OCI-LY1 (cell line): ENCODE data around the gene FSTL5.

ENCODE experiments used
- H2AFZ ChIP-seq: fragments of 200-600 bp; sonication (generic), shearing (Covaris generic); 2 replicates; pipeline ENCODE4 v1.6.0; 2014; ENCODE audit warnings: antibody characterized with exemption, mild to moderate bottlenecking, low read length
- H3F3A ChIP-seq: fragments of 200-600 bp; sonication (generic), shearing (Covaris generic); 2 replicates; pipeline ENCODE4 v1.6.0; 2014; ENCODE audit warnings: mild to moderate bottlenecking, antibody characterized with exemption, low read length, moderate library complexity; ENCODE audit not compliant: insufficient read depth
- H3K27ac ChIP-seq: fragments of 200-600 bp; sonication (generic); 2 replicates; pipeline ENCODE4 v1.5.1; 2014; ENCODE audit warnings: low read length, mixed run types, mild to moderate bottlenecking, low read depth; ENCODE audit not compliant: poor library complexity, severe bottlenecking
- H3K27me3 ChIP-seq: fragments of 200-600 bp; sonication (generic); 2 replicates; pipeline ENCODE4 v1.6.0; 2014; ENCODE audit warnings: antibody characterized with exemption, mild to moderate bottlenecking, low read length, moderate library complexity; ENCODE audit not compliant: insufficient read depth
- H3K36me3 ChIP-seq: fragments of 200-600 bp; sonication (generic); 2 replicates; pipeline ENCODE4 v1.6.1; 2014; ENCODE audit warnings: mild to moderate bottlenecking, antibody characterized with exemption, low read length, moderate library complexity, mixed read lengths; ENCODE audit not compliant: insufficient read depth
- H3K4me1 ChIP-seq: fragments of 200-600 bp; sonication (generic); 2 replicates; pipeline ENCODE4 v1.5.1; 2014; ENCODE audit warnings: mild to moderate bottlenecking, low read length, moderate library complexity; ENCODE audit not compliant: insufficient read depth, severe bottlenecking
- H3K4me2 ChIP-seq: fragments of 200-600 bp; sonication (generic), shearing (Covaris generic); 2 replicates; pipeline ENCODE4 v1.6.1; 2014; ENCODE audit warnings: low read length
- H3K4me3 ChIP-seq: fragments of 200-600 bp; sonication (generic); 2 replicates; pipeline ENCODE4 v1.5.1; 2014; ENCODE audit warnings: low read length, low read depth, mild to moderate bottlenecking, mixed read lengths; ENCODE audit not compliant: poor library complexity, severe bottlenecking
- H3K79me2 ChIP-seq: fragments of 200-600 bp; shearing (Covaris generic); 2 replicates; pipeline ENCODE4 v1.6.1; 2016; ENCODE audit warnings: mixed run types, low read length, mixed read lengths; ENCODE audit not compliant: insufficient read depth
- H3K9ac ChIP-seq: fragments of 200-600 bp; sonication (generic), shearing (Covaris generic); 2 replicates; pipeline ENCODE4 v1.6.1; 2014; ENCODE audit warnings: mild to moderate bottlenecking, low read length, mixed read lengths
- H3K9me2 ChIP-seq: fragments of 200-600 bp; sonication (generic), shearing (Covaris generic); 2 replicates; pipeline ENCODE4 v1.6.1; 2014; ENCODE audit warnings: low read depth, mild to moderate bottlenecking, low read length, mixed read lengths
- H3K9me3 ChIP-seq: fragments of 200-600 bp; shearing (Covaris generic); 2 replicates; pipeline ENCODE4 v1.6.1; 2014; ENCODE audit warnings: low read length, mixed read lengths
- H4K20me1 ChIP-seq: fragments of 200-600 bp; sonication (generic), shearing (Covaris generic); 2 replicates; pipeline ENCODE4 v1.6.0; 2016; ENCODE audit warnings: mild to moderate bottlenecking, low read length; ENCODE audit not compliant: insufficient read depth
- EZH2 ChIP-seq: fragments of 200-600 bp; sonication (generic), shearing (Covaris generic); IDR thresholded peaks from 2 replicates; pipeline ENCODE4 v1.8.0; 2017; ENCODE audit warnings: borderline replicate concordance, mixed run types, mild to moderate bottlenecking, antibody characterized with exemption, low read length, moderate library complexity, mixed read lengths
- TF ChIP-seq, protein P1 (sequence below): fragments of 200-600 bp; sonication (generic), shearing (Covaris generic); IDR thresholded peaks from 2 replicates; pipeline ENCODE4 v1.5.1; 2017; ENCODE audit warnings: mild to moderate bottlenecking, antibody characterized with exemption, low read length, moderate library complexity, mixed read lengths

Gene FSTL5

DNA sequence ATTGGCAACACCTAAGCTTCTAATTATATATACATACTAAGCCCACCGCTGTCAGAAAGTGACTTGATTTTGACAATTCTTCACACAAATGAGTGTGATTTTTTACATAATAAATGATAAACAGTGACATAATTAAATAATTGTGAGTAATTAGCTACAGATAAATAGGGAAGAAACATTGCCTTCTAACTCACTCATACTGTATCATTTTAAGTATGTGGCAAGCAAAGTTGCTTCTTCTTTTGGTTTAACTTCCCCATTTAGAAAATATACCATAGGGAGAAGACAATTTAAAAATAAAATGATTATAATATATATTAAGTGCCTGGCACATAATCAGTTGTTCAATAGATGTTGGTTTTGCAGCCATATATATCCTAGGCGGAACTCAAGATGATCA lies 644.2 kb downstream of the FSTL5 start:
- Histone ChIP-seq H3K79me2 (no peaks in the 10 kb centered on the region), H3K4me1 (no peaks in the 10 kb centered on the region), H3K4me2 (no peak overlapping the region), H2AFZ (no peak overlapping the region), H3K4me3 (no peak overlapping the region), H3K9me3 (no peaks in the 10 kb centered on the region), H3K36me3 (no peaks in the 10 kb centered on the region), H3F3A (no peaks in the 10 kb centered on the region), H3K27ac (no peak overlapping the region), H3K9me2 (no peaks in the 10 kb centered on the region), H3K9ac (no peak overlapping the region), H3K27me3 (no peaks in the 10 kb centered on the region), H4K20me1 (no peaks in the 10 kb centered on the region)
- TF ChIP-seq, protein P1, sequence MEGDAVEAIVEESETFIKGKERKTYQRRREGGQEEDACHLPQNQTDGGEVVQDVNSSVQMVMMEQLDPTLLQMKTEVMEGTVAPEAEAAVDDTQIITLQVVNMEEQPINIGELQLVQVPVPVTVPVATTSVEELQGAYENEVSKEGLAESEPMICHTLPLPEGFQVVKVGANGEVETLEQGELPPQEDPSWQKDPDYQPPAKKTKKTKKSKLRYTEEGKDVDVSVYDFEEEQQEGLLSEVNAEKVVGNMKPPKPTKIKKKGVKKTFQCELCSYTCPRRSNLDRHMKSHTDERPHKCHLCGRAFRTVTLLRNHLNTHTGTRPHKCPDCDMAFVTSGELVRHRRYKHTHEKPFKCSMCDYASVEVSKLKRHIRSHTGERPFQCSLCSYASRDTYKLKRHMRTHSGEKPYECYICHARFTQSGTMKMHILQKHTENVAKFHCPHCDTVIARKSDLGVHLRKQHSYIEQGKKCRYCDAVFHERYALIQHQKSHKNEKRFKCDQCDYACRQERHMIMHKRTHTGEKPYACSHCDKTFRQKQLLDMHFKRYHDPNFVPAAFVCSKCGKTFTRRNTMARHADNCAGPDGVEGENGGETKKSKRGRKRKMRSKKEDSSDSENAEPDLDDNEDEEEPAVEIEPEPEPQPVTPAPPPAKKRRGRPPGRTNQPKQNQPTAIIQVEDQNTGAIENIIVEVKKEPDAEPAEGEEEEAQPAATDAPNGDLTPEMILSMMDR, result no peak
- TF ChIP-seq EZH2, result no peak

DNA sequence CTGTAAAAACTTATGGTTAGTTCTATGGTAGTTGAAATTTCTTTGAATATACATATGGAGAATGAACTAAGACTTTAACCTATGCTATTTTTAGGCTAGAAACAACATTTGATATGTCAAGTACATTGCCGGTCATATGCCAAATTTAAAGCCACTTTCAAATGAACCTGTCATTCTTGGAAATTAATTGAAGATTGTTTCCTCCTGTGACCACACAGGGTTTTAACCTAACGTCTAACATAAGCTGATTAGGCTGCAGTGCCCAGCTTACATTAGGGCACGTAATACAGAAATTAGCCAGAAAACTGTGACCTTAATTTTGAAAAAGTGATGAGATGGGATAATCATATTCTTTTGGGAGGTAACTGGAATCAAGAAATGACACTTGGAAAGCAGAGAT lies 645.9 kb downstream of the FSTL5 start:
- H3K9ac ChIP-seq, result no peak overlapping the region
- no peak overlapping the region for H3K27ac ChIP-seq
- TF ChIP-seq, protein P1, result no peak
- TF ChIP-seq EZH2, result no peak
- no peak overlapping the region for H2AFZ ChIP-seq
- no peaks in the 10 kb centered on the region for H3K36me3 ChIP-seq
- H3K4me3 ChIP-seq, result no peak overlapping the region
- H3K9me3 ChIP-seq, result no peaks in the 10 kb centered on the region
- H3F3A ChIP-seq, result no peaks in the 10 kb centered on the region
- H3K27me3 ChIP-seq, result no peaks in the 10 kb centered on the region
- H3K79me2 ChIP-seq, result no peaks in the 10 kb centered on the region
- H3K9me2 ChIP-seq, result no peaks in the 10 kb centered on the region
- no peak overlapping the region for H3K4me2 ChIP-seq
- H4K20me1 ChIP-seq, result no peaks in the 10 kb centered on the region
- H3K4me1 ChIP-seq, result no peaks in the 10 kb centered on the region

DNA sequence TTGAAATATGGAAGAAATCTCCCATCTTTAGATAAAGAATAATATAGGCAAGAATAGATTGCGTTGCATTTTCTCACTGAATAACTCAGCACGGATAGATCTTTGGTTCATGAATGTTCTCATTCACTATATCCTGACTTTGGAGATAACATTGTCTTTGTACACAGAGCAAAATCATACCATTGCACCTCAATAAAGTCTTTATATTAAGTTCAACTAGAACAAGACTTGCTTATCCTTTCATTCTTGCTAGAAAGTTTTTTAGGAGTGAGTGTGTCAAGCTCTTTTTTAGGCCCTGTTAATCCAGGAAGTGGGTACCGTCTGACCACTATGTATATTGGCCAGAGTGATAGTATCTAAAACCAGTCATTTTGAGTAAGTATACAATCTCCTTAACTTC lies 658.7 kb downstream of the FSTL5 start:
- no peak overlapping the region for H3K4me3 ChIP-seq
- no peak overlapping the region for H3K9ac ChIP-seq
- H3K9me2 ChIP-seq, result no peaks in the 10 kb centered on the region
- no peaks in the 10 kb centered on the region for H3F3A ChIP-seq
- H3K79me2 ChIP-seq, result no peaks in the 10 kb centered on the region
- H4K20me1 ChIP-seq, result no peaks in the 10 kb centered on the region
- H3K4me2 ChIP-seq, result no peak overlapping the region
- no peaks in the 10 kb centered on the region for H3K27me3 ChIP-seq
- TF ChIP-seq EZH2, result no peak
- TF ChIP-seq, protein P1, result no peak
- H3K27ac ChIP-seq, result no peak overlapping the region
- H2AFZ ChIP-seq, result no peak overlapping the region
- H3K36me3 ChIP-seq, result no peaks in the 10 kb centered on the region
- H3K4me1 ChIP-seq, result no peaks in the 10 kb centered on the region
- H3K9me3 ChIP-seq, result no peaks in the 10 kb centered on the region
